PC-3 (cell line): Measurements from ENCODE around the gene OR51I2.

Experiments
- CTCF ChIP-seq: fragments of 300-600 bp; sonication (generic); conservative IDR thresholded peaks from 2 replicates; pipeline ENCODE4 v1.5.1; 2017; ENCODE audit warnings: antibody characterized with exemption, low read depth, mild to moderate bottlenecking, low read length
- EZH2 ChIP-seq: fragments of 300-600 bp; sonication (generic); IDR thresholded peaks from one replicate; pipeline ENCODE4 v1.6.1; 2017; ENCODE audit warnings: antibody characterized with exemption, mild to moderate bottlenecking, low read length; ENCODE audit not compliant: unreplicated experiment

GRCh38 chr11:5449432-5449831 lies 309 bp downstream of the OR51I2 start:
- TF ChIP-seq CTCF (no peak), EZH2 (no peak)
